ENCODE results near the gene ZNF469. TPM values are rescaled to one million over a fixed set of nuclear protein-coding genes. Genes with fewer than 3 reads are reported as not detected.

ZNF469 gene
- total and polyA plus RNA-seq, 2 of the 13 experiments (the other 11 are each of a cell fraction or from before 2014, with no cell fraction given): not detected

- DNase-seq (ENCODE audit: low spot score) (no peak), FAIRE-seq (no peak), ATAC-seq (no peak)
- ChIA-PET CTCF (ENCODE audit: low intra/inter-chr PET ratio, low total read pairs) (no interaction called here), POLR2A (no interaction called here)
- Histone ChIP-seq H2AFZ (ENCODE audit: low read length) (no peak overlapping the region), H3K79me2 (ENCODE audit: insufficient read depth, low read length) (no peaks in the 10 kb centered on the region), H3K4me3 (replicated peaks in 1 of 3; ENCODE audit: insufficient read depth in 1 of 3, low read depth in 2 of 3, low read length in 3 of 3) (no peak overlapping the region), H3K4me2 (ENCODE audit: low read depth, low read length) (no peak overlapping the region), H4K20me1 (ENCODE audit: insufficient read depth, low read length) (no peaks in the 10 kb centered on the region; the same call in 1 of the 2 replicates), H3K9me3 (ENCODE audit: low read length) (no peaks in the 10 kb centered on the region), H3K27ac (ENCODE audit: extremely low read length, insufficient read depth, low read length) (no peak overlapping the region), H3K27me3 (ENCODE audit: control insufficient read depth in 1 of 2, insufficient read depth in 2 of 2, low read length in 2 of 2) (peaks cover 36 to 86% of the 10 kb centered on the region in 2 experiments), H3K9ac (ENCODE audit: insufficient read depth, low read depth, low read length) (no peak overlapping the region), H3K4me1 (ENCODE audit: insufficient read depth, low read length) (no peaks in the 10 kb centered on the region), H3K36me3 (replicated peaks in 1 of 2; ENCODE audit: control insufficient read depth in 1 of 2, insufficient read depth in 2 of 2, low read length in 2 of 2) (no peaks in the 10 kb centered on the region)
- intact Hi-C loops (cut with micrococcal nuclease; ENCODE audit: unreplicated experiment): no loop called here
- TF ChIP-seq MNT (IDR thresholded peaks at IDR 0.05) (peak; percentile 92), ZNF160 (CRISPR knock-in tag; IDR thresholded peaks at IDR 0.05) (no peak), WIZ (CRISPR knock-in tag; IDR thresholded peaks at IDR 0.05) (no peak), MTERF4 (CRISPR knock-in tag; IDR thresholded peaks at IDR 0.05) (no peak), ZMYM3 (CRISPR knock-in tag; IDR thresholded peaks at IDR 0.05) (peak; percentile 52; the same call in 1 of the 2 replicates), ZFP36 (IDR thresholded peaks at IDR 0.05; ENCODE audit: borderline replicate concordance, low read depth, low read length, partially characterized antibody) (peak; percentile 80)
- BruUV-seq (replicated peaks): no TSS peak
- in situ Hi-C loops (cut with HindIII; ENCODE audit: extremely low pct_ligation_motif_present, low pct_unique_long_range_greater_than_20kb): no loop called here
- WGBS (ENCODE audit: low lambda C conversion rate): 25% methylated on average over 14 of the region's 17 CpGs
These were observed 35.1 kb downstream of the ZNF469 start for GRCh38 chr16:88417684-88418476.
